ENCODE measurements around the gene SCP2.

SCP2 gene

DNA sequence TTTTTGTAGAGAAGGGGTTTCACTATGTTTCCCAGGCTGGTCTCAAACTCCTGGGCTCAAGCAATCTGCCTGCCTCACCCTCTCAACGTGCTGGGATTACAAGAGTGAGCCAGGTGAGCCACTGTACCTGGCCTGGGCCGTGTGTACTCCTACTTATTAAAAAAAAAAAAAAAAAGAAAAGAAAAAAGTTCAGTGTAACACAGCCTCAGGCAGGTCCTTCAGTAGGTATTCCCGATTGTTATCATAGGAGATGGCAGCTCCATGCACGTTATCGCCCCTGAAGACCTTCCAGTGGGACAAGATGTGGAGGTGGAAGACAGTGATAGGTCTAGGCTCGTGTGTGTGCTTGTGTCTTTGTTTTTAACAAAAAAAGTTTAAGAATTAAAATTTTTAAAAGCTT is 8.9 kb upstream of the SCP2 start:
- H3K9me3 ChIP-seq (ENCODE audit: control insufficient read depth, low read length) = no peaks in the 10 kb centered on the region
- no peak overlapping the region for H3K4me3 ChIP-seq (ENCODE audit: low read length)
- H3K36me3 ChIP-seq (ENCODE audit: control insufficient read depth, insufficient read depth, low read length) = no peaks in the 10 kb centered on the region
- H3K4me1 ChIP-seq (ENCODE audit: control insufficient read depth, insufficient read depth, low read length) = no peaks in the 10 kb centered on the region
- no peaks in the 10 kb centered on the region for H3K27me3 ChIP-seq (ENCODE audit: control insufficient read depth, insufficient read depth, low read length)
- H3K9ac ChIP-seq (ENCODE audit: low read length) = no peak overlapping the region

GRCh38 chr1:52919051-52919722 is 7.9 kb upstream of the SCP2 start:
- no peaks in the 10 kb centered on the region for H3K36me3 ChIP-seq (ENCODE audit: control insufficient read depth, insufficient read depth, low read length)
- no peaks in the 10 kb centered on the region for H3K27me3 ChIP-seq (ENCODE audit: control insufficient read depth, insufficient read depth, low read length)
- no peak overlapping the region for H3K9ac ChIP-seq (ENCODE audit: low read length)
- no peak overlapping the region for H3K4me3 ChIP-seq (ENCODE audit: low read length)
- no peaks in the 10 kb centered on the region for H3K4me1 ChIP-seq (ENCODE audit: control insufficient read depth, insufficient read depth, low read length)
- H3K9me3 ChIP-seq (ENCODE audit: control insufficient read depth, low read length) = no peaks in the 10 kb centered on the region

- Histone ChIP-seq H3K4me3 (ENCODE audit: low read length) (no peak overlapping the region), H3K9ac (ENCODE audit: low read length) (no peak overlapping the region), H3K27me3 (ENCODE audit: control insufficient read depth, insufficient read depth, low read length) (no peaks in the 10 kb centered on the region), H3K36me3 (ENCODE audit: control insufficient read depth, insufficient read depth, low read length) (no peaks in the 10 kb centered on the region), H3K9me3 (ENCODE audit: control insufficient read depth, low read length) (no peaks in the 10 kb centered on the region), H3K4me1 (ENCODE audit: control insufficient read depth, insufficient read depth, low read length) (peaks cover under 1% of the 10 kb centered on the region)
Observed at GRCh38 chr1:52919723-52920483, 7.2 kb upstream of the SCP2 start.

DNA sequence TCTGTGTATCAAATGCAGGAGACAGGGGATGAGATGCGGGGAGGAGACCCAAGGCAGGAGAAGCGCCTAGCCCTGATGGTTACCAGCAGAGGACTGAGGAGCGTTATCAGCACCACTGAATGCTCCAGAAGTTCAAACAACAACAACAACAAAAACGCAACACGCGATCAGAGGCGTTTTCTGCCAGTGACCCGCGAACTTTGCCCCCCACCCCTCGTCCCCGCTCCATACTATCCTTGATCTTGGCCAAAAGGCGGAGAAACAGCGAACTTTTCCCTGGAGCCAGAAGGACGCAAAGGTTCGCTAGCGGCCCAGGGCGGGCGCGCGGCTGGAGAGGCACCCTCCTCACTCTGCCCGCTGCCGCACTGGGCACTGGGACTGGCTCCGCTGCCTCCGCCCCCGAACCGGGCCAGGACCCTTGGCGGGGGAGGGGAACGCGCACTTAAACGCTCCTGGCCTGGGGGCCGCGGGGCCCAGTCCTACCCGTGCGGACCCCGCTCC is 6.2 kb upstream of the SCP2 start:
- Histone ChIP-seq H3K4me3 (ENCODE audit: low read length) (peak overlapping the region; percentile 81), H3K9ac (ENCODE audit: low read length) (peak overlapping the region; percentile 89), H3K4me1 (ENCODE audit: control insufficient read depth, insufficient read depth, low read length) (peaks cover 10% of the 10 kb centered on the region), H3K36me3 (ENCODE audit: control insufficient read depth, insufficient read depth, low read length) (no peaks in the 10 kb centered on the region), H3K27me3 (ENCODE audit: control insufficient read depth, insufficient read depth, low read length) (no peaks in the 10 kb centered on the region), H3K9me3 (ENCODE audit: control insufficient read depth, low read length) (no peaks in the 10 kb centered on the region)

GRCh38 chr1:52925571-52926005 is 1.5 kb upstream of the SCP2 start:
- H3K9ac ChIP-seq (ENCODE audit: low read length) = no peak overlapping the region
- H3K9me3 ChIP-seq (ENCODE audit: control insufficient read depth, low read length) = no peaks in the 10 kb centered on the region
- H3K4me1 ChIP-seq (ENCODE audit: control insufficient read depth, insufficient read depth, low read length) = peaks cover 26% of the 10 kb centered on the region
- H3K36me3 ChIP-seq (ENCODE audit: control insufficient read depth, insufficient read depth, low read length) = no peaks in the 10 kb centered on the region
- no peaks in the 10 kb centered on the region for H3K27me3 ChIP-seq (ENCODE audit: control insufficient read depth, insufficient read depth, low read length)
- peak overlapping the region; percentile 4 for H3K4me3 ChIP-seq (ENCODE audit: low read length)

DNA sequence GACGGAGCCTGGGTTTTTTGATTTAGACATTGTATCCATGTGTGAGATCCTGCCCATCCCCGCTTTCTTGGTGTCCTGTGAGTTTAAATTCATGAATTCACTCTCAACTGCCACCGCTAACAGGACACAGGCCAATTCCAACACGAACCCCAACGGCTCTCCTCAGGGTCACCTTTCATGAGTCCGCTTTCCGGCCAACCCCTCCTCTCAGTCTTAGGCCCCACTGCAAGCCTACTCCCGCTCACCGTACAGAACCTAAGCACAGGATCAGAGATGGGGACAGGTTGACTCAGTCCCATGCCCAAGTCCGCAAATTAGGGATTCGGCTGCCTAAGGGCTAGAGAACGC is 238 bp upstream of the SCP2 start:
- Histone ChIP-seq H3K36me3 (ENCODE audit: control insufficient read depth, insufficient read depth, low read length) (no peaks in the 10 kb centered on the region), H3K4me3 (ENCODE audit: low read length) (peak overlapping the region; percentile 41), H3K9ac (ENCODE audit: low read length) (peak overlapping the region; percentile 65)

GRCh38 chr1:52928015-52928404 is 934 bp downstream of the SCP2 start:
- H3K9ac ChIP-seq (ENCODE audit: low read length) = peak overlapping the region; percentile 96
- H3K4me1 ChIP-seq (ENCODE audit: control insufficient read depth, insufficient read depth, low read length) = peaks cover 26% of the 10 kb centered on the region
- peak overlapping the region; percentile 92 for H3K4me3 ChIP-seq (ENCODE audit: low read length)
- no peaks in the 10 kb centered on the region for H3K36me3 ChIP-seq (ENCODE audit: control insufficient read depth, insufficient read depth, low read length)
- H3K27me3 ChIP-seq (ENCODE audit: control insufficient read depth, insufficient read depth, low read length) = no peaks in the 10 kb centered on the region
- no peaks in the 10 kb centered on the region for H3K9me3 ChIP-seq (ENCODE audit: control insufficient read depth, low read length)

More for the DNA sequence above, 238 bp upstream of the SCP2 start:
- H3K27me3 ChIP-seq (ENCODE audit: control insufficient read depth, insufficient read depth, low read length) = no peaks in the 10 kb centered on the region
- H3K4me1 ChIP-seq (ENCODE audit: control insufficient read depth, insufficient read depth, low read length) = peaks cover 26% of the 10 kb centered on the region
- H3K9me3 ChIP-seq (ENCODE audit: control insufficient read depth, low read length) = no peaks in the 10 kb centered on the region

DNA sequence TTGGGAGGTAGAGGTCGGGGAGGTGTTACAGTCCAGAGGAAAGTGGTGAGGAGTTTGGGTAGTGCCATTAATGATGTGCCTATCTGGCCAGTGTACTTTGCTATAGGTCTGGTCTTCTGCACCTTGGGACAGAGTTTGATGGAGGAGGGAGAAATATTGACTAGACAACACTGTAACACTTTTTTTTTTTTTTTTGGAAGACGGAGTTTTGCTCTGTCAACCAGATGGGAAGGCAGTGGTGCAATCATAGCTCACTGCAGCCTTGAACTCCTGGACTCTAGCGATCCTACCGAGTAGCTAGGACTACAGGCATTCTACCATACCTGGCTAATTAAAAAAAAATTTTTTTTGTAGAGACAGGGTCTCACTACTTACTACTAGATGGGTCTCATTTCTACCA is 1.9 kb downstream of the SCP2 start:
- no peak overlapping the region for H3K4me3 ChIP-seq (ENCODE audit: low read length)
- no peaks in the 10 kb centered on the region for H3K9me3 ChIP-seq (ENCODE audit: control insufficient read depth, low read length)
- H3K36me3 ChIP-seq (ENCODE audit: control insufficient read depth, insufficient read depth, low read length) = no peaks in the 10 kb centered on the region
- no peaks in the 10 kb centered on the region for H3K27me3 ChIP-seq (ENCODE audit: control insufficient read depth, insufficient read depth, low read length)
- H3K9ac ChIP-seq (ENCODE audit: low read length) = no peak overlapping the region
- peaks cover 26% of the 10 kb centered on the region for H3K4me1 ChIP-seq (ENCODE audit: control insufficient read depth, insufficient read depth, low read length)

GRCh38 chr1:52937433-52938182 is 10.5 kb downstream of the SCP2 start:
- Histone ChIP-seq H3K27me3 (ENCODE audit: control insufficient read depth, insufficient read depth, low read length) (no peaks in the 10 kb centered on the region), H3K36me3 (ENCODE audit: control insufficient read depth, insufficient read depth, low read length) (no peaks in the 10 kb centered on the region), H3K4me3 (ENCODE audit: low read length) (no peak overlapping the region), H3K4me1 (ENCODE audit: control insufficient read depth, insufficient read depth, low read length) (no peaks in the 10 kb centered on the region), H3K9ac (ENCODE audit: low read length) (no peak overlapping the region), H3K9me3 (ENCODE audit: control insufficient read depth, low read length) (no peaks in the 10 kb centered on the region)

DNA sequence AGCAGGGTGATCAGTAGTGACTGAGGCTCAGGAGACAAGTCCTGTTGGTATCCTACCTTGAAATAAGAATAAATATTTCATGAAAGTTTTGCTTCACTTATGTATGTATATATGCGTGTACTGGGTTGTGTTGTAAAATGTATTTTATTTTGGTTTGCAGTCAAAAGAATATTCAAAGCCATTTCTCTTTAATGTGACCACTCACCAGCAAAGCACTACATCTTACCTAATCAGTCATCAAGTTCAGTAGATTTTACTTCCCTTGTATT is 11.0 kb downstream of the SCP2 start:
- no peaks in the 10 kb centered on the region for H3K9me3 ChIP-seq (ENCODE audit: control insufficient read depth, low read length)
- H3K4me1 ChIP-seq (ENCODE audit: control insufficient read depth, insufficient read depth, low read length) = no peaks in the 10 kb centered on the region
- H3K9ac ChIP-seq (ENCODE audit: low read length) = no peak overlapping the region
- no peak overlapping the region for H3K4me3 ChIP-seq (ENCODE audit: low read length)
- no peaks in the 10 kb centered on the region for H3K27me3 ChIP-seq (ENCODE audit: control insufficient read depth, insufficient read depth, low read length)
- no peaks in the 10 kb centered on the region for H3K36me3 ChIP-seq (ENCODE audit: control insufficient read depth, insufficient read depth, low read length)

- no peak overlapping the region for H3K9ac ChIP-seq (ENCODE audit: low read length)
- no peaks in the 10 kb centered on the region for H3K9me3 ChIP-seq (ENCODE audit: control insufficient read depth, low read length)
- H3K27me3 ChIP-seq (ENCODE audit: control insufficient read depth, insufficient read depth, low read length) = no peaks in the 10 kb centered on the region
- no peaks in the 10 kb centered on the region for H3K36me3 ChIP-seq (ENCODE audit: control insufficient read depth, insufficient read depth, low read length)
- H3K4me1 ChIP-seq (ENCODE audit: control insufficient read depth, insufficient read depth, low read length) = no peaks in the 10 kb centered on the region
- no peak overlapping the region for H3K4me3 ChIP-seq (ENCODE audit: low read length)
Observed at GRCh38 chr1:52943876-52944416, 16.9 kb downstream of the SCP2 start.

DNA sequence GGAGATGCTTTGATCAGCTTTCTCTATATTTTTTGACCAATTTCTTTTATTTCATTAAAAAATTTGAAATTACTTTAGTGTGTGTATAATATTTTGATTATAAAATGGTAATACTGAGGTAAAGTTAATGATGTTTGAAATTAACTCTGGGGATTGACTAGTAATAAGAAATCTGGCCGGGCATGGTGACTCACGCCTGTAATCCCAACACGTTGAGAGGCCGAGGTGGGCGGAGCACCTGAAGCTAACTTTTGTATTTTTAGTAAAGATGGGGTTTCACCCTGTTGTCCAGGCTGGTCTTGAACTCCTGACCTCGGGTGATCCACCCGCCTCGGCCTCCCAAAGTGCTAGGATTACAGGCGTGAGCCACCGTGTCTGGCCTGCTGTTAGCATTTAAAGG is 17.5 kb downstream of the SCP2 start:
- no peaks in the 10 kb centered on the region for H3K9me3 ChIP-seq (ENCODE audit: control insufficient read depth, low read length)
- H3K27me3 ChIP-seq (ENCODE audit: control insufficient read depth, insufficient read depth, low read length) = no peaks in the 10 kb centered on the region

More for the DNA sequence above, 17.5 kb downstream of the SCP2 start:
- no peaks in the 10 kb centered on the region for H3K36me3 ChIP-seq (ENCODE audit: control insufficient read depth, insufficient read depth, low read length)
- H3K4me3 ChIP-seq (ENCODE audit: low read length) = no peak overlapping the region
- H3K9ac ChIP-seq (ENCODE audit: low read length) = no peak overlapping the region
- H3K4me1 ChIP-seq (ENCODE audit: control insufficient read depth, insufficient read depth, low read length) = no peaks in the 10 kb centered on the region

Measured in mucosa of stomach (tissue), 1 donor.